IMR-90 (cell line): Measurements from ENCODE around the gene DPYD. TPM values are rescaled to one million over a fixed set of nuclear protein-coding genes. Genes with fewer than 3 reads are reported as not detected.

Experiments used
- ATAC-seq: fragments of 200-7000 bp; cut with Tn5 transposase; 2 replicates; pipeline ENCODE4 v1.9.1; 2020; ENCODE audit warnings: low read depth, mild to moderate bottlenecking, moderate library complexity
- BruUV-seq: library from RNA; stranded (reverse); fragments of 400-500 nt; replicated peaks from 2 replicates; lab custom pipeline; 2021; lab: Mats Ljungman, UMichigan
- CTCF ChIA-PET: fragments of 300-600 bp; formaldehyde crosslinking; extraction: SDS; loops from one replicate; lab custom pipeline; 2021; ENCODE audit warnings: antibody characterized with exemption; lab: Yijun Ruan, JAX
- POLR2A ChIA-PET: fragments of 300-600 bp; sonication (Branson Sonifier 250); formaldehyde crosslinking; loops from one replicate; lab custom pipeline; 2022; ENCODE audit warnings: antibody characterized with exemption; ENCODE audit not compliant: unreplicated experiment; lab: Charles Lee
- DNase-seq: peaks from one replicate; pipeline ENCODE4 v3.0.0; 2013
- H2AFZ ChIP-seq: replicated peaks from 2 replicates; pipeline ENCODE3; 2013; ENCODE audit warnings: low read length, mild to moderate bottlenecking; ENCODE audit not compliant: poor library complexity
- H2AK5ac ChIP-seq: 2 replicates; pipeline ENCODE4 v1.6.1; 2013; ENCODE audit warnings: low read depth, low read length, inconsistent platforms
- H2AK9ac ChIP-seq: replicated peaks from 2 replicates; pipeline ENCODE3; 2013; ENCODE audit warnings: mild to moderate bottlenecking, low read depth, low read length, moderate library complexity; ENCODE audit not compliant: poor library complexity
- H2BK120ac ChIP-seq: 2 replicates; pipeline ENCODE4 v1.6.1; 2013; ENCODE audit warnings: low read depth, low read length, inconsistent platforms
- H2BK15ac ChIP-seq: 3 replicates; pipeline ENCODE4 v1.6.1; 2013; ENCODE audit warnings: low read depth, low read length, inconsistent platforms
- H2BK20ac ChIP-seq: 2 replicates; pipeline ENCODE4 v1.6.1; 2013; ENCODE audit warnings: low read depth, mild to moderate bottlenecking, inconsistent platforms, low read length, moderate library complexity
- H2BK5ac ChIP-seq: 2 replicates; pipeline ENCODE4 v1.6.1; 2013; ENCODE audit warnings: mild to moderate bottlenecking, low read depth, low read length, inconsistent platforms; ENCODE audit not compliant: poor library complexity, severe bottlenecking
- H3K14ac ChIP-seq: replicated peaks from 2 replicates; pipeline ENCODE4 v1.6.1; 2013; ENCODE audit warnings: low read depth, low read length, inconsistent platforms
- H3K18ac ChIP-seq: 2 replicates; pipeline ENCODE4 v1.6.1; 2013; ENCODE audit warnings: low read depth, low read length, control low read depth
- H3K23ac ChIP-seq: 2 replicates; pipeline ENCODE4 v1.6.1; 2013; ENCODE audit warnings: low read depth, low read length, inconsistent platforms
- H3K27ac ChIP-seq: 2 replicates; pipeline ENCODE4 v1.5.1; 2013; ENCODE audit warnings: mild to moderate bottlenecking, control low read depth, low read length; ENCODE audit not compliant: insufficient read depth
- H3K27me3 ChIP-seq: 2 replicates; pipeline ENCODE4 v1.6.1; 2013; ENCODE audit warnings: low read length; ENCODE audit not compliant: control insufficient read depth, insufficient read depth
- H3K36me3 ChIP-seq: 2 replicates; pipeline ENCODE4 v1.6.1; 2013; ENCODE audit warnings: low read length, mixed read lengths; ENCODE audit not compliant: control insufficient read depth, insufficient read depth
- H3K4ac ChIP-seq: 2 replicates; pipeline ENCODE4 v1.6.1; 2013; ENCODE audit warnings: low read depth, low read length, inconsistent platforms
- H3K4me1 ChIP-seq: 2 replicates; pipeline ENCODE4 v1.6.1; 2013; ENCODE audit warnings: low read length, mixed read lengths; ENCODE audit not compliant: control insufficient read depth, insufficient read depth
- H3K4me2 ChIP-seq: 2 replicates; pipeline ENCODE4 v1.6.1; 2013; ENCODE audit warnings: low read depth, mild to moderate bottlenecking, control low read depth, low read length, moderate library complexity
- H3K4me3 ChIP-seq: 2 replicates; pipeline ENCODE4 v1.5.1; 2013; ENCODE audit warnings: low read depth, mild to moderate bottlenecking, control low read depth, low read length, moderate library complexity; ENCODE audit not compliant: insufficient read depth
- H3K56ac ChIP-seq: 2 replicates; pipeline ENCODE4 v1.6.1; 2013; ENCODE audit warnings: low read length, inconsistent platforms; ENCODE audit not compliant: insufficient read depth; ENCODE audit errors: extremely low read depth
- H3K79me1 ChIP-seq, 2 experiments: 2 replicates each; pipeline ENCODE4 v1.6.1; 2013; ENCODE audit warnings: low read length in 2 of 2, inconsistent platforms in 1 of 2, low read depth in 1 of 2
- H3K9ac ChIP-seq: 2 replicates; pipeline ENCODE4 v1.6.1; 2013; ENCODE audit warnings: low read depth, low read length, control low read depth
- H3K9me1 ChIP-seq: 2 replicates; pipeline ENCODE4 v1.6.1; 2013; ENCODE audit warnings: low read length, inconsistent platforms; ENCODE audit not compliant: insufficient read depth
- H3K9me3 ChIP-seq: 2 replicates; pipeline ENCODE4 v1.6.1; 2013; ENCODE audit warnings: low read length; ENCODE audit not compliant: control insufficient read depth, insufficient read depth
- H4K20me1 ChIP-seq: 2 replicates; pipeline ENCODE4 v1.6.1; 2013; ENCODE audit warnings: low read length, inconsistent platforms; ENCODE audit not compliant: insufficient read depth
- H4K5ac ChIP-seq: 2 replicates; pipeline ENCODE4 v1.6.1; 2013; ENCODE audit warnings: mild to moderate bottlenecking, low read depth, low read length, control low read depth
- H4K8ac ChIP-seq, 2 experiments: 2 replicates each; pipeline ENCODE4 v1.6.1; 2013; ENCODE audit warnings: low read depth in 2 of 2, low read length in 2 of 2, control low read depth in 1 of 2, inconsistent platforms in 1 of 2
- H4K91ac ChIP-seq: 2 replicates; pipeline ENCODE4 v1.6.1; 2013; ENCODE audit warnings: low read depth, low read length, inconsistent platforms; ENCODE audit not compliant: insufficient read depth
- CEBPB ChIP-seq: IDR thresholded peaks from 2 replicates; pipeline ENCODE4 v1.6.1; 2012; ENCODE audit warnings: low read depth, low read length, improper control_type of control experiment
- MAZ ChIP-seq: IDR thresholded peaks from 2 replicates; pipeline ENCODE4 v1.6.1; 2012; ENCODE audit warnings: low read depth, mild to moderate bottlenecking, low read length, improper control_type of control experiment, moderate library complexity, borderline replicate concordance
- RFX5 ChIP-seq: IDR thresholded peaks from 2 replicates; pipeline ENCODE4 v1.8.0; 2012; ENCODE audit warnings: low read depth, mild to moderate bottlenecking, low read length, moderate library complexity
- WGBS, 2 experiments: methylation state at CpG; one replicate each; pipeline versions ENCODE4 v1.1.5 to v1.1.7; 2013; ENCODE audit warnings: missing lambda C conversion rate in 2 of 2; ENCODE audit not compliant: insufficient read length in 1 of 2; ENCODE audit errors: extremely low coverage in 2 of 2; 5-methylcytosine and 5-hydroxymethylcytosine counted together
- dilution Hi-C: fragments of 300-500 bp; cut with HindIII; formaldehyde crosslinking; loops from one replicate; pipeline ENCODE4 v1.14.3; 2018; ENCODE audit warnings: low sequenced_read_pairs; ENCODE audit not compliant: unreplicated experiment
- in situ Hi-C: fragments of 300-500 bp; cut with MboI; formaldehyde crosslinking; loops from 3 replicates; pipeline ENCODE4 v1.14.3; 2019; ENCODE audit warnings: low sequenced_read_pairs, inconsistent platforms, mixed read lengths
- intact Hi-C: fragments of 100-400 bp; cut with micrococcal nuclease; formaldehyde crosslinking; loops from 2 replicates; pipeline ENCODE4 v1.10.0; 2022
- polyA plus RNA-seq, 3 experiments: library from polyadenylated mRNA; depleted of rRNA; stranded (reverse); fragments of >200 nt; gene quantifications; 2 replicates each; pipeline ENCODE4 v1.2.3, GENCODE V29; 2012; ENCODE audit warnings: low replicate concordance in 1 of 3
- total RNA-seq: library from RNA; depleted of rRNA; stranded (reverse); fragments of >200 nt; gene quantifications from 2 replicates; pipeline ENCODE4 v1.2.3, GENCODE V29; 2012
- TF ChIP-seq, protein P1 (sequence below): fragments of 150-350 bp; IDR thresholded peaks from 2 replicates; pipeline ENCODE4 v1.6.1; 2017; ENCODE audit warnings: mild to moderate bottlenecking, antibody characterized with exemption, low read length, low read depth

DPYD gene
- total and polyA plus RNA-seq, 2 of the 4 experiments (the other 2 are of a cell fraction) = 9.3 to 47.3 TPM

GRCh38 chr1:97567000-97567749 lies 353.7 kb downstream of the DPYD start:
- H3K79me1 ChIP-seq = no peaks in the 10 kb centered on the region
- WGBS, 2 experiments = no CpG with 5 or more reads among the region's 4 CpGs
- no peaks in the 10 kb centered on the region for H4K20me1 ChIP-seq
- intact Hi-C loops = no loop called here
- H3K9me1 ChIP-seq = no peaks in the 10 kb centered on the region
- no peak overlapping the region for H2AK5ac ChIP-seq
- 0 out of 2 replicates have a peak overlapping the region, but pooled peaks have one; percentile 56 for H3K14ac ChIP-seq
- no peak overlapping the region for H2BK120ac ChIP-seq
- H3K4me3 ChIP-seq = no peak overlapping the region
- no peak overlapping the region for H4K91ac ChIP-seq
- no peak overlapping the region for H2AFZ ChIP-seq
- no peaks in the 10 kb centered on the region for H3K36me3 ChIP-seq
- no peak overlapping the region for H2BK5ac ChIP-seq
- no peak overlapping the region for H2BK15ac ChIP-seq
- BruUV-seq = no TSS peak
- DNase-seq (peak; percentile 48), ATAC-seq (0 out of 2 replicates have a peak, but pooled peaks have one; percentile 21)
- peak overlapping the region; percentile 56; the same call in 1 of the 2 replicates for H3K4ac ChIP-seq
- TF ChIP-seq RFX5 (no peak), MAZ (no peak), CEBPB (0 out of 2 replicates have a peak, but pooled peaks have one; percentile 23)
- TF ChIP-seq, protein P1, sequence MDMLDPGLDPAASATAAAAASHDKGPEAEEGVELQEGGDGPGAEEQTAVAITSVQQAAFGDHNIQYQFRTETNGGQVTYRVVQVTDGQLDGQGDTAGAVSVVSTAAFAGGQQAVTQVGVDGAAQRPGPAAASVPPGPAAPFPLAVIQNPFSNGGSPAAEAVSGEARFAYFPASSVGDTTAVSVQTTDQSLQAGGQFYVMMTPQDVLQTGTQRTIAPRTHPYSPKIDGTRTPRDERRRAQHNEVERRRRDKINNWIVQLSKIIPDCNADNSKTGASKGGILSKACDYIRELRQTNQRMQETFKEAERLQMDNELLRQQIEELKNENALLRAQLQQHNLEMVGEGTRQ = no peak
- dilution Hi-C loops = no loop called here
- H3K27ac ChIP-seq = no peak overlapping the region
- H3K27me3 ChIP-seq = no peaks in the 10 kb centered on the region
- ChIA-PET CTCF (no interaction called here), POLR2A (no interaction called here)
- in situ Hi-C loops = no loop called here
- H4K5ac ChIP-seq = no peak overlapping the region
- H3K9me3 ChIP-seq = no peaks in the 10 kb centered on the region
- H4K8ac ChIP-seq = no peak overlapping the region
- H3K56ac ChIP-seq = no peak overlapping the region
- H2BK20ac ChIP-seq = no peak overlapping the region
- no peak overlapping the region for H3K4me2 ChIP-seq
- no peak overlapping the region for H3K18ac ChIP-seq
- H3K9ac ChIP-seq = no peak overlapping the region
- no peak overlapping the region for H3K23ac ChIP-seq
- H3K4me1 ChIP-seq = no peaks in the 10 kb centered on the region
- H2AK9ac ChIP-seq = no peak overlapping the region
